Heart right ventricle (tissue), 16 donors: Measurements from ENCODE around the gene NBL1. TPM values are rescaled to one million over a fixed set of nuclear protein-coding genes. Genes with fewer than 3 reads are reported as not detected.

ENCODE experiments used
- ATAC-seq, 8 donors: fragments of 200-7000 bp; cut with Tn5 transposase; one replicate each; pipeline ENCODE4 v1.9.1; 2020; ENCODE audit warnings: mild to moderate bottlenecking in 8 of 8, moderate library complexity in 8 of 8, moderate number of reproducible peaks in 1 of 8
- DNase-seq, 2 donors: peaks; one replicate each; pipeline ENCODE4 v3.0.0-alpha.2; 2020
- H3K27ac ChIP-seq, 10 donors: fragments of 200-600 bp; sonication (generic) in 2 of 10; one replicate each; pipeline versions ENCODE4 v1.5.0 to v1.8.0; 2020 to 2022; ENCODE audit warnings: mild to moderate bottlenecking in 3 of 10
- H3K27me3 ChIP-seq, 7 donors: fragments of 200-600 bp; one replicate each; pipeline ENCODE4 v1.8.0; 2021 to 2022; ENCODE audit warnings: mild to moderate bottlenecking in 2 of 7
- H3K36me3 ChIP-seq, 9 donors: fragments of 200-600 bp; sonication (generic) in 1 of 9; one replicate each; pipeline versions ENCODE4 v1.5.0 to v1.8.0; 2020 to 2022; ENCODE audit warnings: mild to moderate bottlenecking in 2 of 9
- H3K4me1 ChIP-seq, 9 donors: fragments of 200-600 bp; sonication (generic) in 1 of 9; one replicate each; pipeline versions ENCODE4 v1.5.0 to v1.8.0; 2020 to 2022; ENCODE audit warnings: mild to moderate bottlenecking in 4 of 9
- H3K4me3 ChIP-seq, 10 donors: fragments of 200-600 bp; sonication (generic) in 2 of 10; one replicate each; pipeline versions ENCODE4 v1.5.0 to v1.8.0; 2020 to 2022; ENCODE audit warnings: mild to moderate bottlenecking in 7 of 10, moderate library complexity in 2 of 10
- H3K9me3 ChIP-seq, 11 donors: fragments of 200-600 bp in 10 of 11; sonication (generic) in 2 of 11; one replicate each; pipeline versions ENCODE4 v1.5.0 to v1.8.0; 2013 to 2022; ENCODE audit warnings: mild to moderate bottlenecking in 2 of 11, control low read depth in 1 of 11, moderate library complexity in 1 of 11
- CTCF ChIP-seq, 9 donors: fragments of 200-600 bp; sonication (generic) in 2 of 9; IDR thresholded peaks; one replicate each; pipeline versions ENCODE4 v1.5.0 to v1.8.0; 2021 to 2022; ENCODE audit warnings: antibody characterized with exemption in 9 of 9, mild to moderate bottlenecking in 5 of 9, moderate library complexity in 1 of 9
- WGBS, 2 donors: extraction: QIAGEN DNeasy Blood & Tissue Kit; methylation state at CpG; one replicate each; pipeline ENCODE4 v1.1.7; 2013; ENCODE audit warnings: inconsistent platforms in 1 of 2; 5-methylcytosine and 5-hydroxymethylcytosine counted together
- intact Hi-C, 10 donors: fragments of 100-400 bp; cut with DNase I; formaldehyde crosslinking; loops; one replicate each; pipeline versions ENCODE4 v1.11.1 to v1.14.2; 2022
- polyA plus RNA-seq, 2 donors: library from polyadenylated mRNA; stranded (reverse); fragments of 200-250 nt; gene quantifications; one replicate each; pipeline ENCODE4 v1.2.3, GENCODE V29; 2013
- total RNA-seq, 10 donors: library from RNA; stranded (reverse); fragmentation: NEBNext Ultra II Directional in 3 of 10; extraction: Animal tissue kit (Norgen Biotek cat#: 25700) in 3 of 10; gene quantifications; one replicate each; pipeline versions ENCODE4 v1.2.1 to v1.2.4, GENCODE V29; 2021 to 2023
- donor health status: Arrhythmogenic right ventricular cardiomyopathy.
- donor health status: ischemic (EF 13 %, LVEDD 7.1; RV severe dilation, severe dysfunction).
- donor health status: healthy with polysubstance abuse.
- donor health status: DM: no; HTN: yes; CAD: no.
- donor health status: DM: no; HTN: no; CAD: no.
- donor health status: ischemic (EF 25% LVEDD 6.9; RV normal size, moderate dysfunction).
- donor health status: ischemic (EF 25% LVEDD 5.7; RV mildly dilated, moderate dysfunction).
- donor health status: healthy.
- donor health status: DM: yes; HTN: yes; CAD: no.
- donor health status: Ischemic cardiomyopathy.
- donor health status: ischemic (EF 35%, LVEDD 5.7; RV mildly dilated, moderate dysfunction).
- donor health status: nonischemic (EF 11% LVEDD 7.7; RV severe dilation, severe dysfunction).
- donor health status: DM: yes; HTN: yes; CAD: no.
- donor health status: PGD.
- donor health status: ischemic (EF 29% LVEDD 5.4; RV normal size, mild dysfunction).
- donor health status: nonischemic (EF 23%, LVEDD 6.1; RV moderate dilation, normal function).

NBL1 gene
- total and polyA plus RNA-seq, 12 donors: 18.5 to 48.7 (median 38.3) TPM

DNA sequence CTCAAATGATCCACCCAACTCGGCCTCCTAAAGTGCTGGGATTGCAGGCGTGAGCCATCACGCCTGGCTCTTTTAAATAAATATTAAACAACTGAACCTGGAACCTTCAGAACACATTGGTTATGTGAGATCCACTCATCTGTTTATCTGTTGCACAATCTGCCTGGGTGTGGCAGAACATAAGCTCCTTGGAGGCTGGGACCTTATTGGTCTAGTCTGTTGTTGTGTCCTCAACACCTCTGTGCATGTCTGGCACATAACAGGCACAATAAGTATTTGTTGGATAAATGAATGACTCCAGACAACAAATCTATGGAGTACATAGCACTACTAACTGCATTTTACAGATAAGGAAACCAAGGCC, 4.1 kb upstream of the NBL1 start:
- DNase-seq: no peak
- no peak for ATAC-seq
- H3K27me3 ChIP-seq: peaks cover 0 to 23% (median 0%) of the 10 kb centered on the region in 7 donors
- no peaks in the 10 kb centered on the region for H3K9me3 ChIP-seq
- H3K4me1 ChIP-seq: peaks cover 0 to 21% (median 12%) of the 10 kb centered on the region in 9 donors
- H3K4me3 ChIP-seq: no peak overlapping the region
- H3K27ac ChIP-seq: no peak overlapping the region
- TF ChIP-seq CTCF (IDR thresholded peaks at IDR 0.05): no peak
- WGBS, 2 donors: 92 to 95% methylated on average over 3 of the region's 3 CpGs
- intact Hi-C loops: loop anchor here in 6 of 10 donors (5.0 to 10.0 kb wide), 4 partner anchors 33 to 155 kb away; partner anchors contain the start of gene CAPZB (in 3 of the 6)
- no peaks in the 10 kb centered on the region for H3K36me3 ChIP-seq

GRCh38 chr1:19640363-19641316, 3.5 kb upstream of the NBL1 start:
- no peak for ATAC-seq
- no peak for TF ChIP-seq CTCF (IDR thresholded peaks at IDR 0.05)
- no peak for DNase-seq
- H3K4me1 ChIP-seq: peaks cover 0 to 27% (median 12%) of the 10 kb centered on the region in 9 donors
- no peak overlapping the region for H3K27ac ChIP-seq
- H3K27me3 ChIP-seq: peaks cover 0 to 28% (median 0%) of the 10 kb centered on the region in 7 donors
- H3K9me3 ChIP-seq: no peaks in the 10 kb centered on the region
- no peak overlapping the region for H3K4me3 ChIP-seq
- WGBS, 2 donors: 37 to 46% methylated on average over 14 of the region's 14 CpGs
- no peaks in the 10 kb centered on the region for H3K36me3 ChIP-seq
- intact Hi-C loops: loop anchor here in 6 of 10 donors (5.0 to 10.0 kb wide), 4 partner anchors 33 to 156 kb away; partner anchors contain the start of gene CAPZB (in 3 of the 6)

- no peak for TF ChIP-seq CTCF (IDR thresholded peaks at IDR 0.05)
- no peaks in the 10 kb centered on the region for H3K9me3 ChIP-seq
- WGBS, 2 donors: 47 to 48% methylated on average over 7 of the region's 7 CpGs
- ATAC-seq: no peak
- peaks cover 0 to 42% (median 0%) of the 10 kb centered on the region in 7 donors for H3K27me3 ChIP-seq
- peak overlapping the region in 9 of 10 donors; percentile 54 to 86 (median 64) for H3K4me3 ChIP-seq
- intact Hi-C loops: loop anchor here in 6 of 10 donors (2.0 to 10.0 kb wide), 5 partner anchors 36 to 158 kb away; partner anchors contain the start of gene CAPZB (in 3 of the 6)
- no peak for DNase-seq
- peak overlapping the region; percentile 78 to 96 (median 92) for H3K27ac ChIP-seq
- H3K4me1 ChIP-seq: peaks cover 2 to 51% (median 34%) of the 10 kb centered on the region in 9 donors
- no peaks in the 10 kb centered on the region for H3K36me3 ChIP-seq
These were observed 990 bp upstream of the NBL1 start for GRCh38 chr1:19643121-19643520.

DNA sequence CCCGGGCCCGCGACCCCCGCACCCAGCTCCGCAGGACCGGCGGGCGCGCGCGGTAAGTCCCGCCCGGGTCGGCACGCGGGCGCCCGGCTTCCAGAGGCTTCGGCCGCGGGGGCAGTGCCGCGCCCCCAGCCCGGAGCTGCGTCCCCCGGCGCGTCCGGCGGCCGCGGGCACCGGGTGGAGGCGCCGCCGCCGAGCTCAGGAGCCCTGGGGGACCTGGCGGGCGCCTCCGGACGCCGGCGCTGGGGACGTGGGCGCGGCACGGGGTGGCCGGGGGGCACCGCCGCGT, 227 bp downstream of the NBL1 start:
- Histone ChIP-seq H3K27me3 (peaks cover 0 to 42% (median 0%) of the 10 kb centered on the region in 7 donors), H3K4me1 (peaks cover 5 to 62% (median 46%) of the 10 kb centered on the region in 9 donors), H3K9me3 (no peaks in the 10 kb centered on the region), H3K4me3 (peak overlapping the region; percentile 44 to 88 (median 72)), H3K36me3 (no peaks in the 10 kb centered on the region), H3K27ac (peak overlapping the region; percentile 78 to 95 (median 92))
- intact Hi-C loops: loop anchor here in 6 of 10 donors (5.0 to 10.0 kb wide), 4 partner anchors 37 to 160 kb away; partner anchors contain the start of gene CAPZB (in 3 of the 6)
- ATAC-seq (peak in 1 of 8 donors; percentile 3), DNase-seq (no peak)
- no peak for TF ChIP-seq CTCF (IDR thresholded peaks at IDR 0.05)
- 1 to 3% methylated on average over 13 to 51 of the region's 51 CpGs for WGBS, 2 donors
